MM.1S (cell line): ENCODE data around the gene LHFPL2.

Experiments used
- DNase-seq: peaks from one replicate; pipeline ENCODE4 v3.0.0-alpha.2; 2015
- H2AFZ ChIP-seq: fragments of 300-600 bp; sonication (generic); 2 replicates; pipeline ENCODE4 v1.6.0; 2016; ENCODE audit warnings: antibody characterized with exemption, low read length
- H3F3A ChIP-seq: fragments of 300-600 bp; sonication (generic); 2 replicates; pipeline ENCODE4 v1.6.1; 2016; ENCODE audit warnings: mild to moderate bottlenecking, antibody characterized with exemption, low read length, moderate library complexity, mixed read lengths; ENCODE audit not compliant: insufficient read depth
- H3K27ac ChIP-seq: fragments of 300-600 bp; sonication (generic); 2 replicates; pipeline ENCODE4 v1.5.1; 2016; ENCODE audit warnings: mild to moderate bottlenecking, low read length
- H3K27me3 ChIP-seq: fragments of 300-600 bp; sonication (generic); replicated peaks from 2 replicates; pipeline ENCODE4 v1.6.0; 2016; ENCODE audit warnings: low read length; ENCODE audit not compliant: insufficient read depth
- H3K36me3 ChIP-seq: fragments of 300-600 bp; sonication (generic); replicated peaks from 2 replicates; pipeline ENCODE4 v1.6.1; 2016; ENCODE audit warnings: mild to moderate bottlenecking, low read length, mixed read lengths; ENCODE audit not compliant: insufficient read depth
- H3K4me1 ChIP-seq: fragments of 300-600 bp; sonication (generic); 2 replicates; pipeline ENCODE4 v1.6.1; 2016; ENCODE audit warnings: low read length, mixed read lengths
- H3K4me2 ChIP-seq: fragments of 300-600 bp; sonication (generic); 2 replicates; pipeline ENCODE4 v1.6.0; 2016; ENCODE audit warnings: low read depth, low read length
- H3K4me3 ChIP-seq: fragments of 300-600 bp; sonication (generic); 2 replicates; pipeline ENCODE4 v1.5.1; 2016; ENCODE audit warnings: low read length, mixed read lengths
- H3K79me2 ChIP-seq: fragments of 300-600 bp; sonication (generic); 2 replicates; pipeline ENCODE4 v1.6.1; 2016; ENCODE audit warnings: mixed run types, low read length, mixed read lengths
- H3K9ac ChIP-seq: fragments of 300-600 bp; sonication (generic); 2 replicates; pipeline ENCODE4 v1.6.1; 2016; ENCODE audit warnings: low read length, mixed read lengths
- H3K9me2 ChIP-seq: fragments of 300-600 bp; sonication (generic); replicated peaks from 2 replicates; pipeline ENCODE4 v1.6.1; 2016; ENCODE audit warnings: mild to moderate bottlenecking, low read length, mixed read lengths; ENCODE audit not compliant: insufficient read depth
- H3K9me3 ChIP-seq: fragments of 300-600 bp; sonication (generic); replicated peaks from 2 replicates; pipeline ENCODE4 v1.6.1; 2016; ENCODE audit warnings: mild to moderate bottlenecking, low read length, mixed read lengths; ENCODE audit not compliant: insufficient read depth
- H4K20me1 ChIP-seq: fragments of 300-600 bp; sonication (generic); 2 replicates; pipeline ENCODE4 v1.6.1; 2016; ENCODE audit warnings: mild to moderate bottlenecking, low read length, moderate library complexity, mixed read lengths; ENCODE audit not compliant: insufficient read depth
- EZH2 ChIP-seq: fragments of 300-600 bp; sonication (generic); optimal IDR thresholded peaks from 2 replicates; pipeline ENCODE3; 2017; ENCODE audit warnings: low read depth, mild to moderate bottlenecking, antibody characterized with exemption, low read length, mixed read lengths
- EZH2phosphoT487 ChIP-seq: fragments of 300-600 bp; sonication (generic); IDR thresholded peaks from 2 replicates; pipeline ENCODE4 v1.6.1; 2018; ENCODE audit warnings: antibody characterized with exemption, low read length
- TF ChIP-seq, protein P1 (sequence below): fragments of 300-600 bp; sonication (generic); IDR thresholded peaks from 2 replicates; pipeline ENCODE4 v1.5.1; 2016; ENCODE audit warnings: antibody characterized with exemption, low read length, mixed read lengths

Gene LHFPL2

DNA sequence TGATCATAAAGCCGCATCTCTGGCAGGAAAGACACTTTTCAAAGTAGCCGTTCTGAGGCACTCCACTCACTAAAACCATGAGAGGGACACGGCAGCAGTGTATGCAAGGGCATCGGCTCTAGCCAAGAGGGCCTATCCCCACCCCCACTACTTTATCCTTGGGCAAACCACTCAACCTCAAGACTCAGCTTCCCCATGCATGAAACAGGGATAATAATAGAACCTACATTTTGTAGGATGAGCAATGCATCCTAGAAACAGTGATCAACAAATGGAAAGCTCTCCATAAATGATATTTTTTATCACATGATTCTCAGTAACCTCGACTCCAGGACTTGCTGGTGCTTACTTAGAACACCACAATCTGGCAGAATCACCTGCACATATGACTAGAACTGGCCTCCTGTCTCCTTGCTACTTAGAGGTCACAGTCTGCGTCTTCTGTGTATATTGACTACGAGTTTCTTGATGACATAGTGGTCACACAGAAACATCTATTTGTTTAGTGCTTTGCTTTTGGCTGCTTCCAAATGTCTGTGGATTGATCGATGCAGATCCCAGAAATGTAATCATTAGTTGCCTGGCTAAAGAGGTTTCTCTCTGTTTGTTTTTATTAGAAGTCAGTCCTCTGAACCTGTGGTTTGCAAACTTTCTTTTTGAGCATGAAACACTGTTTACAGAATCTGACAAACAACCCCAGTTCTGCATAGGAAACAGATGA lies 102.1 kb downstream of the LHFPL2 start:
- no peak overlapping the region for H2AFZ ChIP-seq
- no peak for DNase-seq
- H3K4me3 ChIP-seq = no peak overlapping the region
- H4K20me1 ChIP-seq = no peaks in the 10 kb centered on the region
- no peak overlapping the region for H3K4me2 ChIP-seq
- no peaks in the 10 kb centered on the region for H3K36me3 ChIP-seq
- no peaks in the 10 kb centered on the region for H3F3A ChIP-seq
- no peak overlapping the region for H3K9ac ChIP-seq
- no peaks in the 10 kb centered on the region for H3K9me2 ChIP-seq
- TF ChIP-seq EZH2phosphoT487 = no peak
- no peak for TF ChIP-seq EZH2
- TF ChIP-seq, protein P1, sequence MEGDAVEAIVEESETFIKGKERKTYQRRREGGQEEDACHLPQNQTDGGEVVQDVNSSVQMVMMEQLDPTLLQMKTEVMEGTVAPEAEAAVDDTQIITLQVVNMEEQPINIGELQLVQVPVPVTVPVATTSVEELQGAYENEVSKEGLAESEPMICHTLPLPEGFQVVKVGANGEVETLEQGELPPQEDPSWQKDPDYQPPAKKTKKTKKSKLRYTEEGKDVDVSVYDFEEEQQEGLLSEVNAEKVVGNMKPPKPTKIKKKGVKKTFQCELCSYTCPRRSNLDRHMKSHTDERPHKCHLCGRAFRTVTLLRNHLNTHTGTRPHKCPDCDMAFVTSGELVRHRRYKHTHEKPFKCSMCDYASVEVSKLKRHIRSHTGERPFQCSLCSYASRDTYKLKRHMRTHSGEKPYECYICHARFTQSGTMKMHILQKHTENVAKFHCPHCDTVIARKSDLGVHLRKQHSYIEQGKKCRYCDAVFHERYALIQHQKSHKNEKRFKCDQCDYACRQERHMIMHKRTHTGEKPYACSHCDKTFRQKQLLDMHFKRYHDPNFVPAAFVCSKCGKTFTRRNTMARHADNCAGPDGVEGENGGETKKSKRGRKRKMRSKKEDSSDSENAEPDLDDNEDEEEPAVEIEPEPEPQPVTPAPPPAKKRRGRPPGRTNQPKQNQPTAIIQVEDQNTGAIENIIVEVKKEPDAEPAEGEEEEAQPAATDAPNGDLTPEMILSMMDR = no peak
- H3K27me3 ChIP-seq = no peaks in the 10 kb centered on the region
- H3K79me2 ChIP-seq = no peaks in the 10 kb centered on the region
- no peak overlapping the region for H3K27ac ChIP-seq
- H3K4me1 ChIP-seq = no peaks in the 10 kb centered on the region
- H3K9me3 ChIP-seq = no peaks in the 10 kb centered on the region

DNA sequence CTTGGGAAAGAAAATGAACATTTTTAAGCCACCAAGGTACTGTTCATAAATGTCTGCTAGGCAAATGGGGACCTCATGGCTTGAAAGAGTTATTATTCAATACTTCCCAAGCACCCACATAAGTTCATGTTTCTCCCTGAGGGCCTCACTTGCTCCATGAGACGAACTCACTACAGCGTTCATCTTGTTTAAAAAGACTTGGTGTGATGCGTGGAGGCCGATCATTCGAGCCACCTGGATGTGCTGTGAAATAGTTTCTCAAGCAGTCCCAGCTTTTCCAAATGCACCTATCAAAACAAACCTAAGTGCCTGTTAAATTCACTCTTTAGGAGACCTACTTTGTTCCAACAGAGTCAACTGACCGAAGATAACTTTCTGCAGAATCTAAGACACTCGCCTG lies 103.2 kb downstream of the LHFPL2 start:
- TF ChIP-seq, protein P1 = no peak
- TF ChIP-seq EZH2phosphoT487 (no peak), EZH2 (no peak)
- Histone ChIP-seq H3K4me1 (no peaks in the 10 kb centered on the region), H3K79me2 (no peaks in the 10 kb centered on the region)

DNA sequence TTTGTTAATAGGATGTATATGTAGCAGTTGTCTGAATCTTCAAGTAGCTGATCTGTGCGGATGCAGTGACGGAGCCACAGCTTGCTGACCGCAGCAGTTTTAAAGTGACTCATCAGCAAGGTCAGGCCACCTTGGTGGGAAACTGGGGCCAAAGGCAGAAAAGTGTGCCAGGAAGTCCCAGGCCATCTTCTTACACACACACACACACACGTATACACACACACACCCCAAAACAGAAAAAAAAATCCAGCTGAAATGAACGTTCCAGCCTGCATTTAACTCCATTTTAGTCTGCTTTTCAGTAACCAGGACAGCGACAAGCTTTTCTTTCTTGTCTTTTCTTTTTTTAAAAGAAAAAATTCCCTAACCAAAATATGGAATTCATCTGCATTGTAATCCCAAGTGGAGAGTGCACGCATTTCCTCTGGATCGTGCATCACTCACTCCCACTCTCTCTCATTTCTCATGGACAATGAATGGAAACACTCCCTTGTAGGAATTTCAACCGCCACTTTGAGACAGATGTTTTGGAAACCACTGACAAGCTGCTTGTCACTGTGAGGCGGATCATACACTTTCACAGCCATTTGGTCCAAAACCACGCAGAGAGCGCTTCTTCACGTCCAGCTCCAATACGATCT lies 103.9 kb downstream of the LHFPL2 start:
- no peaks in the 10 kb centered on the region for H3K27me3 ChIP-seq
- no peaks in the 10 kb centered on the region for H3K79me2 ChIP-seq
- TF ChIP-seq EZH2phosphoT487 (no peak), EZH2 (no peak)
- TF ChIP-seq, protein P1 = no peak
- H3K4me3 ChIP-seq = no peak overlapping the region
- no peak overlapping the region for H2AFZ ChIP-seq
- H3K4me1 ChIP-seq = no peaks in the 10 kb centered on the region
- no peak for DNase-seq
- no peak overlapping the region for H3K27ac ChIP-seq
- H3F3A ChIP-seq = no peaks in the 10 kb centered on the region
- H4K20me1 ChIP-seq = no peaks in the 10 kb centered on the region
- H3K9ac ChIP-seq = no peak overlapping the region
- no peaks in the 10 kb centered on the region for H3K36me3 ChIP-seq
- no peaks in the 10 kb centered on the region for H3K9me2 ChIP-seq
- H3K9me3 ChIP-seq = no peaks in the 10 kb centered on the region
- no peak overlapping the region for H3K4me2 ChIP-seq

More for the DNA sequence above, 103.2 kb downstream of the LHFPL2 start:
- H3K27ac ChIP-seq = no peak overlapping the region
- H3K27me3 ChIP-seq = no peaks in the 10 kb centered on the region
- no peaks in the 10 kb centered on the region for H3K36me3 ChIP-seq
- H3K4me2 ChIP-seq = no peak overlapping the region
- H3K9ac ChIP-seq = no peak overlapping the region
- H3K9me2 ChIP-seq = no peaks in the 10 kb centered on the region
- no peaks in the 10 kb centered on the region for H3F3A ChIP-seq
- no peak for DNase-seq
- H3K4me3 ChIP-seq = no peak overlapping the region
- H3K9me3 ChIP-seq = no peaks in the 10 kb centered on the region
- no peak overlapping the region for H2AFZ ChIP-seq
- no peaks in the 10 kb centered on the region for H4K20me1 ChIP-seq
